Effector CD8-positive, alpha-beta T cell (primary cell): Measurements from ENCODE around the gene RPP30.

ENCODE experiments used
- DNase-seq: peaks from one replicate; lab custom pipeline; 2025; lab: John Stamatoyannopoulos, UW

Gene RPP30

GRCh38 chr10:90944749-90945148 lies 73.0 kb downstream of the RPP30 start:
- no peak for DNase-seq

- DNase-seq: no peak
Measured at GRCh38 chr10:90945491-90946070, 73.8 kb downstream of the RPP30 start.

GRCh38 chr10:90947030-90947960 lies 75.5 kb downstream of the RPP30 start:
- DNase-seq: no peak
